ENCODE measurements around the gene RALGPS1. TPM values are rescaled to one million over a fixed set of nuclear protein-coding genes. Genes with fewer than 3 reads are reported as not detected.

RALGPS1 gene
- total RNA-seq, 1 experiment from 2014 or later: 28.5 TPM

DNA sequence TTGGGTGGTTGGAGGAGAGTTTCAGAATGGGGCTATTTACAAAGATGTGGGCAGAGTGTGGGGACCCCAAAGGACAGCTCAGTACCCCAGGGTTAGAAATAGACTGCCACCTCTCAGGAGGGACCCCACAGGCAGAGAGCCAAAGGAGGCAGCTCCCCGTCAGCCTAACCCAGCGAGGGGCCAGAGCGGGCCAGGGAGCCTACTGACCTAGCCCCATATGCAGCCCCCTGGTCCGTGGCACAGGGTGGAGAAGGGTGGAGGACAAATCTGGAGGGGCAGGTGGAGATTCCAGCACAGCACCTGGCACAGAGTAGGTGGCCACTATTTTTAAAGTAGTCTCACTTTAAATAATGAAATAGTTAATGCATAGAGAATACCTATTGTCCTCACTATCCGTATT is 275.0 kb downstream of the RALGPS1 start:
- H3K36me3 Mint-ChIP-seq: no peaks in the 10 kb centered on the region
- ChIA-PET POLR2A (no interaction called here), CTCF (interaction anchor here (0.7 to 0.8 kb wide), 2 partner anchors 25 to 142 kb away, joined by 3 to 4 read pairs; no protein-coding TSS in a partner anchor)
- no peaks in the 10 kb centered on the region for H3K4me1 Mint-ChIP-seq
- no peak overlapping the region for H3K27ac Mint-ChIP-seq
- DNase-seq (ENCODE audit: low spot score) (no peak), ATAC-seq (no peak)
- TF ChIP-seq ZNF671 (CRISPR knock-in tag; IDR thresholded peaks at IDR 0.05): no peak
- TF ChIP-seq ZNF121 (CRISPR knock-in tag; IDR thresholded peaks at IDR 0.05): no peak
- TF ChIP-seq, protein P1, sequence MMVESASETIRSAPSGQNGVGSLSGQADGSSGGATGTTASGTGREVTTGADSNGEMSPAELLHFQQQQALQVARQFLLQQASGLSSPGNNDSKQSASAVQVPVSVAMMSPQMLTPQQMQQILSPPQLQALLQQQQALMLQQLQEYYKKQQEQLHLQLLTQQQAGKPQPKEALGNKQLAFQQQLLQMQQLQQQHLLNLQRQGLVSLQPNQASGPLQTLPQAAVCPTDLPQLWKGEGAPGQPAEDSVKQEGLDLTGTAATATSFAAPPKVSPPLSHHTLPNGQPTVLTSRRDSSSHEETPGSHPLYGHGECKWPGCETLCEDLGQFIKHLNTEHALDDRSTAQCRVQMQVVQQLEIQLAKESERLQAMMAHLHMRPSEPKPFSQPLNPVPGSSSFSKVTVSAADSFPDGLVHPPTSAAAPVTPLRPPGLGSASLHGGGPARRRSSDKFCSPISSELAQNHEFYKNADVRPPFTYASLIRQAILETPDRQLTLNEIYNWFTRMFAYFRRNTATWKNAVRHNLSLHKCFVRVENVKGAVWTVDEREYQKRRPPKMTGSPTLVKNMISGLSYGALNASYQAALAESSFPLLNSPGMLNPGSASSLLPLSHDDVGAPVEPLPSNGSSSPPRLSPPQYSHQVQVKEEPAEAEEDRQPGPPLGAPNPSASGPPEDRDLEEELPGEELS (CRISPR knock-in tag; IDR thresholded peaks at IDR 0.05): no peak
- TF ChIP-seq, protein P2, sequence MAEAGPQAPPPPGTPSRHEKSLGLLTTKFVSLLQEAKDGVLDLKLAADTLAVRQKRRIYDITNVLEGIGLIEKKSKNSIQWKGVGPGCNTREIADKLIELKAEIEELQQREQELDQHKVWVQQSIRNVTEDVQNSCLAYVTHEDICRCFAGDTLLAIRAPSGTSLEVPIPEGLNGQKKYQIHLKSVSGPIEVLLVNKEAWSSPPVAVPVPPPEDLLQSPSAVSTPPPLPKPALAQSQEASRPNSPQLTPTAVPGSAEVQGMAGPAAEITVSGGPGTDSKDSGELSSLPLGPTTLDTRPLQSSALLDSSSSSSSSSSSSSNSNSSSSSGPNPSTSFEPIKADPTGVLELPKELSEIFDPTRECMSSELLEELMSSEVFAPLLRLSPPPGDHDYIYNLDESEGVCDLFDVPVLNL (CRISPR knock-in tag; IDR thresholded peaks at IDR 0.05; ENCODE audit: borderline replicate concordance, low read depth): no peak
- TF ChIP-seq GRHL2 (CRISPR knock-in tag; IDR thresholded peaks at IDR 0.05; ENCODE audit: insufficient replicate concordance, severe bottlenecking): no peak
- TF ChIP-seq, protein P3, sequence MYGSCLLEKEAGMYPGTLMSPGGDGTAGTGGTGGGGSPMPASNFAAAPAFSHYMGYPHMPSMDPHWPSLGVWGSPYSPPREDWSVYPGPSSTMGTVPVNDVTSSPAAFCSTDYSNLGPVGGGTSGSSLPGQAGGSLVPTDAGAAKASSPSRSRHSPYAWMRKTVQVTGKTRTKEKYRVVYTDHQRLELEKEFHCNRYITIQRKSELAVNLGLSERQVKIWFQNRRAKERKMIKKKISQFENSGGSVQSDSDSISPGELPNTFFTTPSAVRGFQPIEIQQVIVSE (CRISPR knock-in tag; IDR thresholded peaks at IDR 0.05; ENCODE audit: borderline replicate concordance): no peak
- TF ChIP-seq, protein P4, sequence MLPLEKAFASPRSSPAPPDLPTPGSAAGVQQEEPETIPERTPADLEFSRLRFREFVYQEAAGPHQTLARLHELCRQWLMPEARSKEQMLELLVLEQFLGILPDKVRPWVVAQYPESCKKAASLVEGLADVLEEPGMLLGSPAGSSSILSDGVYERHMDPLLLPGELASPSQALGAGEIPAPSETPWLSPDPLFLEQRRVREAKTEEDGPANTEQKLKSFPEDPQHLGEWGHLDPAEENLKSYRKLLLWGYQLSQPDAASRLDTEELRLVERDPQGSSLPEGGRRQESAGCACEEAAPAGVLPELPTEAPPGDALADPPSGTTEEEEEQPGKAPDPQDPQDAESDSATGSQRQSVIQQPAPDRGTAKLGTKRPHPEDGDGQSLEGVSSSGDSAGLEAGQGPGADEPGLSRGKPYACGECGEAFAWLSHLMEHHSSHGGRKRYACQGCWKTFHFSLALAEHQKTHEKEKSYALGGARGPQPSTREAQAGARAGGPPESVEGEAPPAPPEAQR (CRISPR knock-in tag; IDR thresholded peaks at IDR 0.05): no peak
- TF ChIP-seq CBFB (CRISPR knock-in tag; IDR thresholded peaks at IDR 0.05; ENCODE audit: low read depth): no peak
- TF ChIP-seq CREM (CRISPR knock-in tag; IDR thresholded peaks at IDR 0.05): no peak
- no peak for TF ChIP-seq ZBTB21 (CRISPR knock-in tag; IDR thresholded peaks at IDR 0.05; ENCODE audit: borderline replicate concordance)
- TF ChIP-seq, protein P5, sequence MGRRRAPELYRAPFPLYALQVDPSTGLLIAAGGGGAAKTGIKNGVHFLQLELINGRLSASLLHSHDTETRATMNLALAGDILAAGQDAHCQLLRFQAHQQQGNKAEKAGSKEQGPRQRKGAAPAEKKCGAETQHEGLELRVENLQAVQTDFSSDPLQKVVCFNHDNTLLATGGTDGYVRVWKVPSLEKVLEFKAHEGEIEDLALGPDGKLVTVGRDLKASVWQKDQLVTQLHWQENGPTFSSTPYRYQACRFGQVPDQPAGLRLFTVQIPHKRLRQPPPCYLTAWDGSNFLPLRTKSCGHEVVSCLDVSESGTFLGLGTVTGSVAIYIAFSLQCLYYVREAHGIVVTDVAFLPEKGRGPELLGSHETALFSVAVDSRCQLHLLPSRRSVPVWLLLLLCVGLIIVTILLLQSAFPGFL (CRISPR knock-in tag; IDR thresholded peaks at IDR 0.05; ENCODE audit: borderline replicate concordance): no peak
- TF ChIP-seq MXD4 (CRISPR knock-in tag; IDR thresholded peaks at IDR 0.05; ENCODE audit: borderline replicate concordance): no peak
- TF ChIP-seq OVOL2 (CRISPR knock-in tag; IDR thresholded peaks at IDR 0.05; ENCODE audit: borderline replicate concordance): no peak
- no peak for TF ChIP-seq NR1H2 (CRISPR knock-in tag; IDR thresholded peaks at IDR 0.05)
- no peak for TF ChIP-seq ESRRA (CRISPR knock-in tag; IDR thresholded peaks at IDR 0.05; ENCODE audit: borderline replicate concordance)
- TF ChIP-seq CREB1 (CRISPR knock-in tag; IDR thresholded peaks at IDR 0.05): no peak
- TF ChIP-seq JAZF1 (CRISPR knock-in tag; IDR thresholded peaks at IDR 0.05): no peak
- TF ChIP-seq, protein P6, sequence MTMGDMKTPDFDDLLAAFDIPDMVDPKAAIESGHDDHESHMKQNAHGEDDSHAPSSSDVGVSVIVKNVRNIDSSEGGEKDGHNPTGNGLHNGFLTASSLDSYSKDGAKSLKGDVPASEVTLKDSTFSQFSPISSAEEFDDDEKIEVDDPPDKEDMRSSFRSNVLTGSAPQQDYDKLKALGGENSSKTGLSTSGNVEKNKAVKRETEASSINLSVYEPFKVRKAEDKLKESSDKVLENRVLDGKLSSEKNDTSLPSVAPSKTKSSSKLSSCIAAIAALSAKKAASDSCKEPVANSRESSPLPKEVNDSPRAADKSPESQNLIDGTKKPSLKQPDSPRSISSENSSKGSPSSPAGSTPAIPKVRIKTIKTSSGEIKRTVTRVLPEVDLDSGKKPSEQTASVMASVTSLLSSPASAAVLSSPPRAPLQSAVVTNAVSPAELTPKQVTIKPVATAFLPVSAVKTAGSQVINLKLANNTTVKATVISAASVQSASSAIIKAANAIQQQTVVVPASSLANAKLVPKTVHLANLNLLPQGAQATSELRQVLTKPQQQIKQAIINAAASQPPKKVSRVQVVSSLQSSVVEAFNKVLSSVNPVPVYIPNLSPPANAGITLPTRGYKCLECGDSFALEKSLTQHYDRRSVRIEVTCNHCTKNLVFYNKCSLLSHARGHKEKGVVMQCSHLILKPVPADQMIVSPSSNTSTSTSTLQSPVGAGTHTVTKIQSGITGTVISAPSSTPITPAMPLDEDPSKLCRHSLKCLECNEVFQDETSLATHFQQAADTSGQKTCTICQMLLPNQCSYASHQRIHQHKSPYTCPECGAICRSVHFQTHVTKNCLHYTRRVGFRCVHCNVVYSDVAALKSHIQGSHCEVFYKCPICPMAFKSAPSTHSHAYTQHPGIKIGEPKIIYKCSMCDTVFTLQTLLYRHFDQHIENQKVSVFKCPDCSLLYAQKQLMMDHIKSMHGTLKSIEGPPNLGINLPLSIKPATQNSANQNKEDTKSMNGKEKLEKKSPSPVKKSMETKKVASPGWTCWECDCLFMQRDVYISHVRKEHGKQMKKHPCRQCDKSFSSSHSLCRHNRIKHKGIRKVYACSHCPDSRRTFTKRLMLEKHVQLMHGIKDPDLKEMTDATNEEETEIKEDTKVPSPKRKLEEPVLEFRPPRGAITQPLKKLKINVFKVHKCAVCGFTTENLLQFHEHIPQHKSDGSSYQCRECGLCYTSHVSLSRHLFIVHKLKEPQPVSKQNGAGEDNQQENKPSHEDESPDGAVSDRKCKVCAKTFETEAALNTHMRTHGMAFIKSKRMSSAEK (CRISPR knock-in tag; IDR thresholded peaks at IDR 0.05; ENCODE audit: borderline replicate concordance): no peak
- TF ChIP-seq, protein P7, sequence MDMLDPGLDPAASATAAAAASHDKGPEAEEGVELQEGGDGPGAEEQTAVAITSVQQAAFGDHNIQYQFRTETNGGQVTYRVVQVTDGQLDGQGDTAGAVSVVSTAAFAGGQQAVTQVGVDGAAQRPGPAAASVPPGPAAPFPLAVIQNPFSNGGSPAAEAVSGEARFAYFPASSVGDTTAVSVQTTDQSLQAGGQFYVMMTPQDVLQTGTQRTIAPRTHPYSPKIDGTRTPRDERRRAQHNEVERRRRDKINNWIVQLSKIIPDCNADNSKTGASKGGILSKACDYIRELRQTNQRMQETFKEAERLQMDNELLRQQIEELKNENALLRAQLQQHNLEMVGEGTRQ (CRISPR knock-in tag; IDR thresholded peaks at IDR 0.05): no peak
- TF ChIP-seq, protein P8, sequence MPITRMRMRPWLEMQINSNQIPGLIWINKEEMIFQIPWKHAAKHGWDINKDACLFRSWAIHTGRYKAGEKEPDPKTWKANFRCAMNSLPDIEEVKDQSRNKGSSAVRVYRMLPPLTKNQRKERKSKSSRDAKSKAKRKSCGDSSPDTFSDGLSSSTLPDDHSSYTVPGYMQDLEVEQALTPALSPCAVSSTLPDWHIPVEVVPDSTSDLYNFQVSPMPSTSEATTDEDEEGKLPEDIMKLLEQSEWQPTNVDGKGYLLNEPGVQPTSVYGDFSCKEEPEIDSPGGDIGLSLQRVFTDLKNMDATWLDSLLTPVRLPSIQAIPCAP (CRISPR knock-in tag; IDR thresholded peaks at IDR 0.05): no peak
- no peak overlapping the region for H3K4me3 Mint-ChIP-seq
- H3K9me3 Mint-ChIP-seq: no peaks in the 10 kb centered on the region
- no peaks in the 10 kb centered on the region for H3K27me3 Mint-ChIP-seq (ENCODE audit: low read depth)
